Activated CD4-positive, CD25-positive, alpha-beta regulatory T cell treated with anti-CD3 and anti-CD28 coated beads, Interleukin-2, amount 50 U/mL, for 24 hours (primary cell): ENCODE data around the gene ARAP2.
"Not testable (repeated sequence)": the region's sequence is repeated elsewhere in the genome, so short reads cannot be mapped to it uniquely, and the experiment has no call there.

Source experiments
- ATAC-seq, 2 donors: fragments of 150-1000 bp; cut with Tn5 transposase; one replicate each; pipeline ENCODE4 v1.10.0; 2021; ENCODE audit warnings: mild to moderate bottlenecking in 1 of 2, moderate library complexity in 1 of 2

The ARAP2 gene

GRCh38 chr4:36213977-36214376 lies 30.3 kb downstream of the ARAP2 start:
- no peak for ATAC-seq

DNA sequence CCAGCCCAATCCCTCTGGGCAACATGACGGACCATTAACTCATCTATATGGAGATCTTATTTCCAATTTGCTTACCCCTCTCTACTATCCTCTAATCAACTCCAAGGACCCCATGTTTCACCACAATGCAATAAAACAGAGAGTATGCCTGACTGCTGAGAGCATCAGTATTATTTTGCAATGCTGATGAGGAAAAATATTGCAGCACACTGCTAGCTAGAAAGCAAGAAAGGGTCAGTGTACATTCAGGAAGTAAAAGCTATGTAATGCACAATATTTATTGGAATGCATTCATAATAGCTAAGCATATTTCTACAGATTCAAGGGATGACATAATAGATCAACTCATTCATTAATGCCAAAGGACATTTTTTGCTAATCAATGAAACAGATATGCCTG lies 33.2 kb downstream of the ARAP2 start:
- ATAC-seq: no peak

GRCh38 chr4:36209941-36210649 lies 34.2 kb downstream of the ARAP2 start:
- ATAC-seq: peak in 1 of 2 donors; percentile 64

- peak; percentile 51 to 56 for ATAC-seq
Measured at GRCh38 chr4:36208893-36209473, 35.3 kb downstream of the ARAP2 start.

DNA sequence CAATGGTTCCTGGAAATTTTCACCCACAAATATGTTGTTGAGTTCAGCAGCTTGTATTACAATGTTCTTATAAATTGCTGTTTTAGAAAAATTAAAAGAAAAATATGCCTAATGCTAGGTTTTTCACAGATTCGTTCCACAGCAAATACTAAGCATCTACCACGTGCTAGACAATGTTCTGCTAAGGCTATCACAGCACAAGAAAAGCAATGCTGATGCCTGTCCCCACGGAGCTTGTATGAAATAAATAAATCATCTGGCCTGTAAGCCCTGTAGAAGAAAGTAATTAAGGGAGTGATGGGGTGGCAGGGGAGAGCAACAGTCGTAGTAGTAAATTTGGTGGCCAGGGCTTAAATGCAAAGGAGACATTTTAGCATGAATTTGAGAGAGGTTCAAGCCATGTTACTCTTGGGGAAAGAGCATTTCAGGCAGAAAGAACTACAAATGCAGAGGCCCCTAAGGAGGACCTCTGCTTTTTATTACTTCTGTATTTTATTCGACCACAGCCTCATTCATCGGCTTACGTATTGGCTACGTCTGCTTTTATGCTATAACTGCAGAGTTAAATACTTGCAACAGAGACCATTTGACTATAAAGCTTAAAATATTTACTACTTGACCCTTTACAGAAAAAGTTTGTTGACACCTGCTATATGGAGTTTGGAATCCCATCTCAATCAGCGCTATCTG lies 36.3 kb downstream of the ARAP2 start:
- no peak for ATAC-seq

GRCh38 chr4:36207367-36207766 lies 36.9 kb downstream of the ARAP2 start:
- no peak for ATAC-seq

- ATAC-seq: no peak
Measured at GRCh38 chr4:36206603-36207311, 37.6 kb downstream of the ARAP2 start.

DNA sequence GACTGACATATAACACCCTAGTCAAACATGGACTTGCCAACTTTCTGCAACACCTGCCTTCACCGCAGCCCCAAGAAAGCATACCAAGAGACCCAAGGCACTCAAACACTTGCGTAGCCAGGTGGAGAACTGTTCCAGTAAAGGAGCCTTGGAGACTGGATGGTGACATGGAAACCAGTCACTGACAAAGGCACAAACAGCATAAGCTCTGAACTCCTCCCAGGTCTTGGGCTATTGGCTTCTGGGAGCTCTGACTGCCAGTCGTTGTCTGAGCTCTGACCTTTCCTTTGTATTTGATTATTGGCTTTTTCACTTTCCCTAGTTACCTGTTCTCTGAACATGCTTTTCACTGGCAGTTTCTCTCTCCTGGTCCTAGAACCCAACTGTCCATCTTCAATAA lies 38.3 kb downstream of the ARAP2 start:
- ATAC-seq: no peak

DNA sequence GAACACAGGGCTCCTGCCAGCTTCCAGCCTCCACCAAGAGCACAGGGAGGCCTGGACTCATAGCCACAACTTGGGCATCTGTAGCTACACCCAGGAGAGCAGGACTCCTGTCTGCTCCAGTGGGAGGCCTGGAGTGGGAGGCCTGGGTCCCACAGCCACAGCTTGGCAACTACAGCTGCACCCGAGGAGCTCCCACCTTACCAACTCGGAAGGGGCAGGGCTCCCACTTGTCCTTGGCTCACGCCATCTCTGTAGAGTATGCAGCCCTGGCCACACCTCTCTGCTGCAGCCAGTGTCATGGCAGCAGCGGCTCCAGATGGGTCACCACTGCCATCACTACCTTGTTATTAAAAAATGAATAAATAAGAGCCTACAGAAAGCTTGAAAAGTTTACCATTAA lies 45.5 kb downstream of the ARAP2 start:
- ATAC-seq: no peak

- ATAC-seq: no peak
Measured at GRCh38 chr4:36198068-36198808, 46.1 kb downstream of the ARAP2 start.

GRCh38 chr4:36197501-36197900 lies 46.8 kb downstream of the ARAP2 start:
- ATAC-seq: no peak

DNA sequence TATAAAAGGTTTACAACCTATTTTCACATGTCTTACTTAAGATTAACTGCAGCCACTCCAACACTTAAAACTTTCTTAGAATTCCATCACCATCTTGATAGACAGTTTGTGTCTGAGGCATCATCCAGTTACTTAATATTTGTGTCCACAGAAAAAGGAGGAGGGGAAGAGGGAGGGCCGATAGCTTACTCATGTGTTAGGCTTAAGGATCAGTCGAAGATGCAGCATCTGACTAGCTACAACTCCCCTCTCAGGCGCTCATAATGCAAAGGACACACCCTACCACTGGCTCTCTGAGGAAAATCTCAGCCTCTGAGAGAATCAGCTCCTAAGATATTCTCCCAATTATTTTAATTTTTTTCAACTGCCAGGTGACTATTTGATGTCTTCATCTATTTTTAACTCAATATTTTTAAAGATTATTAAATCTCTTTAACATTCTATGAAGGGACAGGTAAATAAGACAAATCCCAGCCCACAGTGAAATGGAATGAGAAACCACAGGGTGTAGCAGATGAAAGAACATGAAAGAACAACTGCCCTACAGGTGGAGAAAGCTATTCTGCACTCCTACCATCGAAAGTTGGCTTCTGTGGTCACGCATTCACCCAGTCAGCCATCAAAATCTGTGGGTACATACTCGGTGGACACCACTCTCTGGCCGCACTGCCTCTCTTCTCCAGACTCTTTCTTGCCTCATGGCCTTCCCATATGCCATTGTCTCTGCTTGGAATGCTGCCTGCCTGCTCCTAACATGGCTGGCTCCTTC lies 48.0 kb downstream of the ARAP2 start:
- ATAC-seq: no peak

GRCh38 chr4:36192922-36193321 lies 51.4 kb downstream of the ARAP2 start:
- ATAC-seq: no peak

GRCh38 chr4:36189511-36190226 lies 54.6 kb downstream of the ARAP2 start:
- ATAC-seq: peak in 1 of 2 donors; percentile 20

DNA sequence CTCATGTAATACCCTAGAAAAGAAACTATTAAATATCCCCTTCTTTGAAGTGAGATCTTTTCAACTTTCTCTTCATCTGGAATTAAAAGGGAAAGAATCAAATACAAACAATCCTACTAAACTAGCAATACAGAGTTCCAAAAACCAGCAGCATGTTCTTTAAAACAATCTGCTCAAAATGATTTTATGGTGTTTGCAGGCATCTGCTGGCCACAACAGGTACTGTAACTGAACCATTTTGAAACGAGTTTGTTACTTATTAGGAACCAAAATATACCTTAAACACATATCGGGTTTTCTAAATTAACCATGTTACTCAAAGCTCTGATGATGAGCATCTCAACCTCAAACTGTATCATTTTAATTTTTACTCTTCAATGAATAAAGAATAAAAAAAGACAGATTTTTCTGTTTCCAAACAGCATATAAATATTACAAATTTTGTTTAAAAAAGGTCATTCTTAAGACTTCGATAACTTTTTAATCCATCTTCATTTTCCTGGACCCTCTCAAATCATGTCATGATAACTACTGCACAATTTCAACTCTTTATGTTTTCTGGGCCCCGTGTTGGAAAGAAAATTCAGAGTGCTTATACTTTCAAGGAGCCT lies 56.5 kb downstream of the ARAP2 start:
- no peak for ATAC-seq

DNA sequence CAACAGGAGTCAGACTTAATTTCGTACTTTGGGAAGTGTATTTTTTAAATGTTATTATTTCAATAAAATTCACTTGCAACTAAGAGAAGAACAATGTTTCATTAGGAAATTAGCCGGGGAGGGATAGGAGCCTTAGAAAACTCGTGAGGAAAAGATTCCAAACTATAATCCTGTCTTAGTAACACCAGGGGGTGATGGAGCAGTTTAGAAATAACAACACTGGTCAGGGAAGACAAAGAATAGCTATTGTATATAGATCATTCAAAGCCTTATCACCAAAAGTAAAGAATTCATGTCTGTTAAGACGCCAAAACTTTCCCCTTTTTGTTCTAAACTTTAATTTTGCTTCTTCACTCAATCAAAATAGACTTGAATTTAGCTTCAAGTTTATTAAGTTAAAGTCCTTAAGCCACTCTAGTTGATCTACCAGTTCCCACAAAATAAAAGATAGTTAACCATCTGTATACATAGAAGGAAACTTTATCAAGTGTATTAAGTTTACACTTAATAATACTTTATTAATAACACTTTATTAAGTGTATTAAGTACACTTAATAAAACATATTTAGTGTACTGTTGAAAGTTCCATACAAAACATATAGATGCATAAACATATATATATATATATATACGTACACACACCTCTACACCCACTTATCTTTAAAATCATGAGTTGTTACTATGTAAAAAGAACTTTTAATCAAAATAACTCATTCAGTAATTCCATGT lies 60.5 kb downstream of the ARAP2 start:
- no peak for ATAC-seq

DNA sequence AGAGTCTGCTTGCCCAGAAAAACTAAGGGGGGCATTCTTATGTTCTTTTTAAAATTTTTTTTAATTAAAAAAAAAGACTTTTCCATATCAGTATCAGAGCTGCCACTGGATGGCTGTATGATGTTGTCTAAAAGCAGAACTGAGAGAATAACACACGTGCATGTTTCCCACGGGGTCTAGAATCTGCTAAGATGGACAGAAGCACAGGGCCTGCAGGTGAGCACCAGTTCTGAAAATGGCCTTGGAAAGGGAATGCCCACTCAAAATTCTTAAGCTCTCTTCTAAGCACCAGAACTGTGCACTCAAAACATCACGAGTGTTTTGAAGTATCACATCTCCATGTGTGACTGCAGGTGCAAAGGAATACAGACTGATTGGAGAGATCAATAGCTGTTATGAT lies 61.1 kb downstream of the ARAP2 start:
- ATAC-seq: no peak

DNA sequence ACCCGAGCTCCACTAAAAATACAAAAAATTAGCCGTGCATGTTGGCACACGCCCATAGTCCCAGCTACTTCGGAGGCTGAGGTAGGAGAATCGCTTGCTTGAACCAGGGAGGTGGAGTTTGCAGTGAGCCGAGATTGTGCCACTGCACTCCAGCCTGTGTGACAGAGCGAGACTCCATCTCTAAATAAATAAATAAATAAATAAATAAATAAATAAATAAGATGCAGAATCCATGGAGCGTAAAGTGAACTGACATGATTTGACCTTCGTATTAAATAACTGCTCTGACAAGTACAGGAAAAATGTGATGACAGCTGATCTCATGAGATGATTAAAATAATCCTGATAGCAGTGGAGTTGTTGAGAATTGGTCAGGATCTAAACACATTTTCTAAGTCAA lies 62.0 kb downstream of the ARAP2 start:
- not testable (repeated sequence) for ATAC-seq

- no peak for ATAC-seq
Measured at GRCh38 chr4:36180206-36180605, 64.1 kb downstream of the ARAP2 start.

GRCh38 chr4:36178484-36178883 lies 65.8 kb downstream of the ARAP2 start:
- ATAC-seq: no peak
